Measurements from ENCODE around the gene ATP6V1F. TPM values are rescaled to one million over a fixed set of nuclear protein-coding genes. Genes with fewer than 3 reads are reported as not detected.

The ATP6V1F gene
- total RNA-seq, 1 experiment from 2014 or later: 169 TPM

- BruUV-seq (replicated peaks): no TSS peak
- DNase-seq: peak in 1 of 2 experiments; percentile 30
- Histone ChIP-seq H4K20me1 (ENCODE audit: insufficient read depth) (no peaks in the 10 kb centered on the region), H3K27me3 (ENCODE audit: insufficient read depth, low read depth) (no peaks in the 10 kb centered on the region), H3K9me2 (ENCODE audit: insufficient read depth) (no peaks in the 10 kb centered on the region), H3K36me3 (ENCODE audit: low read depth) (no peaks in the 10 kb centered on the region), H3K27ac (no peak overlapping the region), H3K4me3 (no peak overlapping the region), H3K4me2 (no peak overlapping the region), H3K79me2 (ENCODE audit: low read depth) (no peaks in the 10 kb centered on the region), H3K4me1 (replicated peaks; ENCODE audit: insufficient read depth) (peaks cover 18% of the 10 kb centered on the region), H3F3A (ENCODE audit: insufficient read depth, low read depth) (peaks cover 9% of the 10 kb centered on the region), H2AFZ (no peak overlapping the region), H3K9me3 (ENCODE audit: insufficient read depth, low read depth) (no peaks in the 10 kb centered on the region)
- POLR2A ChIA-PET (ENCODE audit: unreplicated experiment): no interaction called here
- TF ChIP-seq EZH2 (IDR thresholded peaks at IDR 0.05; ENCODE audit: low read depth) (no peak), CTCF (conservative IDR thresholded peaks at IDR 0.05) (no peak)
- intact Hi-C loops (cut with micrococcal nuclease; ENCODE audit: unreplicated experiment): no loop called here
- CTCF ChIA-PET: no interaction called here
Observed at GRCh38 chr7:128876586-128876977, 13.9 kb downstream of the ATP6V1F start.

GRCh38 chr7:128876978-128877755 lies 14.5 kb downstream of the ATP6V1F start:
- no peaks in the 10 kb centered on the region for H3K9me3 ChIP-seq (ENCODE audit: insufficient read depth, low read depth)
- intact Hi-C loops (cut with micrococcal nuclease; ENCODE audit: unreplicated experiment): no loop called here

GRCh38 chr7:128877756-128878120 lies 15.1 kb downstream of the ATP6V1F start:
- Histone ChIP-seq H4K20me1 (ENCODE audit: insufficient read depth) (no peaks in the 10 kb centered on the region), H2AFZ (no peak overlapping the region), H3K4me3 (no peak overlapping the region), H3K9me2 (ENCODE audit: insufficient read depth) (no peaks in the 10 kb centered on the region), H3F3A (ENCODE audit: insufficient read depth, low read depth) (peaks cover 8% of the 10 kb centered on the region; the same call in 1 of the 2 replicates), H3K4me2 (no peak overlapping the region), H3K36me3 (ENCODE audit: low read depth) (no peaks in the 10 kb centered on the region), H3K27ac (no peak overlapping the region), H3K79me2 (ENCODE audit: low read depth) (no peaks in the 10 kb centered on the region), H3K9me3 (ENCODE audit: insufficient read depth, low read depth) (no peaks in the 10 kb centered on the region), H3K4me1 (replicated peaks; ENCODE audit: insufficient read depth) (peaks cover 6% of the 10 kb centered on the region), H3K27me3 (ENCODE audit: insufficient read depth, low read depth) (no peaks in the 10 kb centered on the region)
- no TSS peak for BruUV-seq (replicated peaks)
- TF ChIP-seq EZH2 (IDR thresholded peaks at IDR 0.05; ENCODE audit: low read depth) (no peak), CTCF (conservative IDR thresholded peaks at IDR 0.05) (no peak)
- intact Hi-C loops (cut with micrococcal nuclease; ENCODE audit: unreplicated experiment): no loop called here
- ChIA-PET POLR2A (ENCODE audit: unreplicated experiment) (no interaction called here), CTCF (no interaction called here)
- DNase-seq: no peak

More at GRCh38 chr7:128876978-128877755, 14.5 kb downstream of the ATP6V1F start:
- no peak for DNase-seq
- H3K9me2 ChIP-seq (ENCODE audit: insufficient read depth): no peaks in the 10 kb centered on the region
- H3K4me3 ChIP-seq: no peak overlapping the region
- H3K36me3 ChIP-seq (ENCODE audit: low read depth): no peaks in the 10 kb centered on the region
- ChIA-PET CTCF (no interaction called here), POLR2A (ENCODE audit: unreplicated experiment) (no interaction called here)
- H3K79me2 ChIP-seq (ENCODE audit: low read depth): no peaks in the 10 kb centered on the region
- peaks cover 12% of the 10 kb centered on the region for H3K4me1 ChIP-seq (replicated peaks; ENCODE audit: insufficient read depth)
- H3F3A ChIP-seq (ENCODE audit: insufficient read depth, low read depth): peaks cover 8% of the 10 kb centered on the region; the same call in 1 of the 2 replicates
- H2AFZ ChIP-seq: no peak overlapping the region
- no TSS peak for BruUV-seq (replicated peaks)
- no peaks in the 10 kb centered on the region for H3K27me3 ChIP-seq (ENCODE audit: insufficient read depth, low read depth)
- H3K27ac ChIP-seq: no peak overlapping the region
- H4K20me1 ChIP-seq (ENCODE audit: insufficient read depth): no peaks in the 10 kb centered on the region
- TF ChIP-seq EZH2 (IDR thresholded peaks at IDR 0.05; ENCODE audit: low read depth) (no peak), CTCF (conservative IDR thresholded peaks at IDR 0.05) (no peak)
- H3K4me2 ChIP-seq: no peak overlapping the region

All from PC-9 (cell line).